HG03565 (cell line): ENCODE data around the gene CFAP61.

Experiments used
- ATAC-seq: cut with Tn5 transposase; IDR thresholded peaks from one replicate; pipeline ENCODE4 v1.9.1; 2021; ENCODE audit warnings: mild to moderate bottlenecking, moderate library complexity; ENCODE audit not compliant: unreplicated experiment

CFAP61 gene

GRCh38 chr20:20150241-20150640, 97.9 kb downstream of the CFAP61 start:
- ATAC-seq: no peak

GRCh38 chr20:20160520-20160919, 108.2 kb downstream of the CFAP61 start:
- no peak for ATAC-seq

GRCh38 chr20:20161611-20162010, 109.3 kb downstream of the CFAP61 start:
- ATAC-seq: no peak

- no peak for ATAC-seq
Measured at GRCh38 chr20:20167698-20168097, 115.4 kb downstream of the CFAP61 start.

GRCh38 chr20:20173254-20173653, 120.9 kb downstream of the CFAP61 start:
- ATAC-seq: no peak

- no peak for ATAC-seq
Measured at GRCh38 chr20:20174089-20174835, 121.9 kb downstream of the CFAP61 start.

GRCh38 chr20:20181322-20181721, 129.0 kb downstream of the CFAP61 start:
- no peak for ATAC-seq

GRCh38 chr20:20184149-20184548, 131.8 kb downstream of the CFAP61 start:
- no peak for ATAC-seq

GRCh38 chr20:20184706-20185105, 132.4 kb downstream of the CFAP61 start:
- no peak for ATAC-seq

GRCh38 chr20:20188647-20189046, 136.3 kb downstream of the CFAP61 start:
- no peak for ATAC-seq

- no peak for ATAC-seq
Measured at GRCh38 chr20:20192366-20192765, 140.0 kb downstream of the CFAP61 start.

- ATAC-seq: no peak
Measured at GRCh38 chr20:20195021-20195705, 142.8 kb downstream of the CFAP61 start.

- no peak for ATAC-seq
Measured at GRCh38 chr20:20196610-20197009, 144.3 kb downstream of the CFAP61 start.

- no peak for ATAC-seq
Measured at GRCh38 chr20:20198011-20198410, 145.7 kb downstream of the CFAP61 start.

GRCh38 chr20:20199361-20200160, 147.2 kb downstream of the CFAP61 start:
- no peak for ATAC-seq

- ATAC-seq: no peak
Measured at GRCh38 chr20:20201124-20201523, 148.8 kb downstream of the CFAP61 start.

GRCh38 chr20:20201639-20202038, 149.3 kb downstream of the CFAP61 start:
- ATAC-seq: no peak

- no peak for ATAC-seq
Measured at GRCh38 chr20:20202768-20203167, 150.4 kb downstream of the CFAP61 start.

- no peak for ATAC-seq
Measured at GRCh38 chr20:20203784-20204183, 151.5 kb downstream of the CFAP61 start.

- ATAC-seq: no peak
Measured at GRCh38 chr20:20204256-20204655, 151.9 kb downstream of the CFAP61 start.

GRCh38 chr20:20205141-20205861, 153.0 kb downstream of the CFAP61 start:
- ATAC-seq: no peak
